Measurements from ENCODE around the gene THSD4.

DNA sequence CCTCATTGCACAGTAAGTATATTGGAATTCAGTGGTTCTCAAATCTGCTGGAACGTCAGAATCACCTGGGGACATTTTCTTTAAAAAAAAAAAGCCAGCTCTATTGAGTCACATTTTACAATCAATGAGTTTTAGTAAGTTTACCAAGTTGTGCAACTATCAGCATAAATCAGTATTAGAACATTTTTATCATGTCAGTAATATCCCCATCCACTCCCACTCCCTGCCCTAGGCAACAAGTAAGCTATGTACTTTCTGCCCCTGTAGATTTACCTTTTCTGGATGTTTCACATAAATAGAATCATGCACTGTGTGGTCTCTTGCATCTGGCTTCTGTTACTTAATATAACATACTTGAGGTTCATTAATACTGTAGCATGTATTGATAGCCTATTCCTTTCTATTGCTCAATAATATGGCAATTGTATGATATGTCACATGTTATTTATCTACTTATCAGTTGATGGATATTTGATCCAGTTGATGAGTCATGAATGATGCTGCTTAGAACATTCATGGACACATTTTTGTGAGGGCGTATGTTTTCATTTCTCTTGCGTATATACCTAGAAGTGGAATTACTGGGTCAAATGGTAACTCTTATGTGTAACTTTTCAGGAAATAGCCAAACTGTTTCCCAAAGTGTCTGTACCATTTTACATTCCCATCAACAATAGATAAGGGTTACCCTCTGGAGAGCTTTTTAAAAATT, 180.5 kb downstream of the THSD4 start:
- TF ChIP-seq HDAC2 (IDR thresholded peaks at IDR 0.05; ENCODE audit: borderline replicate concordance in 1 of 2, low read depth in 2 of 2, low read length in 2 of 2) (no peak), ZNF274 (IDR thresholded peaks at IDR 0.05; ENCODE audit: borderline replicate concordance, extremely low read depth, low read length) (no peak), TCF12 (IDR thresholded peaks at IDR 0.05; ENCODE audit: low read depth, low read length) (no peak), EP300 (IDR thresholded peaks at IDR 0.05; ENCODE audit: borderline replicate concordance in 1 of 2, low read depth in 2 of 2, low read length in 2 of 2) (no peak), RAD21 (IDR thresholded peaks at IDR 0.05 in 1 of 2, conservative IDR thresholded peaks at IDR 0.05 in 1 of 2; ENCODE audit: low read depth in 2 of 2, low read length in 2 of 2) (no peak)
- TF ChIP-seq, protein P1, sequence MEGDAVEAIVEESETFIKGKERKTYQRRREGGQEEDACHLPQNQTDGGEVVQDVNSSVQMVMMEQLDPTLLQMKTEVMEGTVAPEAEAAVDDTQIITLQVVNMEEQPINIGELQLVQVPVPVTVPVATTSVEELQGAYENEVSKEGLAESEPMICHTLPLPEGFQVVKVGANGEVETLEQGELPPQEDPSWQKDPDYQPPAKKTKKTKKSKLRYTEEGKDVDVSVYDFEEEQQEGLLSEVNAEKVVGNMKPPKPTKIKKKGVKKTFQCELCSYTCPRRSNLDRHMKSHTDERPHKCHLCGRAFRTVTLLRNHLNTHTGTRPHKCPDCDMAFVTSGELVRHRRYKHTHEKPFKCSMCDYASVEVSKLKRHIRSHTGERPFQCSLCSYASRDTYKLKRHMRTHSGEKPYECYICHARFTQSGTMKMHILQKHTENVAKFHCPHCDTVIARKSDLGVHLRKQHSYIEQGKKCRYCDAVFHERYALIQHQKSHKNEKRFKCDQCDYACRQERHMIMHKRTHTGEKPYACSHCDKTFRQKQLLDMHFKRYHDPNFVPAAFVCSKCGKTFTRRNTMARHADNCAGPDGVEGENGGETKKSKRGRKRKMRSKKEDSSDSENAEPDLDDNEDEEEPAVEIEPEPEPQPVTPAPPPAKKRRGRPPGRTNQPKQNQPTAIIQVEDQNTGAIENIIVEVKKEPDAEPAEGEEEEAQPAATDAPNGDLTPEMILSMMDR (IDR thresholded peaks at IDR 0.05; ENCODE audit: control extremely low read depth in 1 of 3, insufficient read depth in 1 of 3, low read depth in 1 of 3, low read length in 3 of 3), result no peak

All from H1 (cell line).